HEK293 (cell line): ENCODE results near the gene PCNX3.
A peak's percentile ranks its signal among the peaks of the same experiment; 100 is the strongest.

Experiments used
- CTCF ChIA-PET: fragments of 350-600 bp; formaldehyde crosslinking; extraction: SDS; loops from one replicate; lab custom pipeline; 2021; ENCODE audit warnings: antibody characterized with exemption; lab: Yijun Ruan, JAX
- POLR2A ChIA-PET: fragments of 300-600 bp; formaldehyde crosslinking; extraction: SDS; loops from one replicate; lab custom pipeline; 2020; ENCODE audit warnings: antibody characterized with exemption, inconsistent platforms; lab: Yijun Ruan, JAX
- H3K27ac ChIP-seq: fragments of 200-500 bp; sonication (Bioruptor generic); 2 replicates; pipeline ENCODE4 v1.5.1; 2014; ENCODE audit warnings: low read depth, low read length, control low read depth, inconsistent platforms; ENCODE audit errors: extremely low read depth
- H3K36me3 ChIP-seq, 2 experiments: fragments of 200-500 bp in 1 of 2; sonication (Bioruptor generic) in 1 of 2; 1 replicate in 1 of 2; 2 replicates in 1 of 2; pipeline ENCODE4 v1.5.1; 2014 to 2017; ENCODE audit warnings: inconsistent platforms in 2 of 2, low read length in 2 of 2; ENCODE audit not compliant: control insufficient read depth in 2 of 2, insufficient read depth in 1 of 2
- H3K4me1 ChIP-seq: fragments of 200-500 bp; sonication (Bioruptor generic); 2 replicates; pipeline ENCODE4 v1.5.1; 2014; ENCODE audit warnings: mild to moderate bottlenecking, low read length, inconsistent platforms; ENCODE audit not compliant: control insufficient read depth, insufficient read depth
- H3K4me3 ChIP-seq: 2 replicates; pipeline ENCODE4 v1.5.1; 2011; ENCODE audit warnings: low read depth, mild to moderate bottlenecking, control low read depth, low read length, moderate library complexity
- H3K9me3 ChIP-seq: fragments of 200-500 bp; sonication (Bioruptor generic); 2 replicates; pipeline ENCODE4 v1.5.1; 2014; ENCODE audit warnings: low read depth, low read length, inconsistent platforms; ENCODE audit not compliant: control insufficient read depth, insufficient read depth
- EGR2 ChIP-seq: fragments of 450-650 bp; formaldehyde crosslinking; IDR thresholded peaks from 2 replicates; pipeline ENCODE4 v1.5.1; 2016; ENCODE audit warnings: low read depth, missing biosample characterization, missing genetic modification characterization
- KLF1 ChIP-seq: fragments of 450-650 bp; formaldehyde crosslinking; IDR thresholded peaks from 2 replicates; pipeline ENCODE4 v1.5.1; 2016; ENCODE audit warnings: missing biosample characterization, missing genetic modification characterization
- MYNN ChIP-seq: fragments of 450-650 bp; formaldehyde crosslinking; IDR thresholded peaks from 2 replicates; pipeline ENCODE4 v1.5.1; 2016; ENCODE audit warnings: missing biosample characterization, missing genetic modification characterization, borderline replicate concordance
- PRDM1 ChIP-seq: fragments of 450-650 bp; formaldehyde crosslinking; IDR thresholded peaks from 2 replicates; pipeline ENCODE4; 2016; ENCODE audit warnings: missing biosample characterization, missing genetic modification characterization
- SETDB1 ChIP-seq: IDR thresholded peaks from one replicate; pipeline ENCODE4 v1.6.1; 2017; ENCODE audit warnings: mild to moderate bottlenecking, low read length, moderate library complexity, mixed read lengths; ENCODE audit not compliant: insufficient read length
- SP2 ChIP-seq: fragments of 450-650 bp; formaldehyde crosslinking; IDR thresholded peaks from 2 replicates; pipeline ENCODE4 v1.5.1; 2016; ENCODE audit warnings: missing biosample characterization, missing genetic modification characterization
- ZBTB48 ChIP-seq: fragments of 450-650 bp; formaldehyde crosslinking; IDR thresholded peaks from 2 replicates; pipeline ENCODE4 v1.5.1; 2016; ENCODE audit warnings: missing biosample characterization, missing genetic modification characterization
- ZNF10 ChIP-seq: fragments of 450-650 bp; formaldehyde crosslinking; IDR thresholded peaks from 2 replicates; pipeline ENCODE4 v1.5.1; 2017; ENCODE audit warnings: missing biosample characterization, missing genetic modification characterization
- ZNF174 ChIP-seq: fragments of 450-650 bp; formaldehyde crosslinking; IDR thresholded peaks from 2 replicates; pipeline ENCODE4 v1.5.0; 2017; ENCODE audit warnings: missing biosample characterization, mild to moderate bottlenecking, missing genetic modification characterization
- ZNF391 ChIP-seq: fragments of 450-650 bp; formaldehyde crosslinking; IDR thresholded peaks from 2 replicates; pipeline ENCODE4 v1.5.1; 2016; ENCODE audit warnings: low read depth, missing biosample characterization, missing genetic modification characterization, borderline replicate concordance
- ZNF560 ChIP-seq: fragments of 450-650 bp; formaldehyde crosslinking; IDR thresholded peaks from 2 replicates; pipeline ENCODE4 v1.5.1; 2017; ENCODE audit warnings: missing biosample characterization, missing genetic modification characterization, borderline replicate concordance
- ZNF600 ChIP-seq: fragments of 450-650 bp; formaldehyde crosslinking; IDR thresholded peaks from 2 replicates; pipeline ENCODE4 v1.5.1; 2016; ENCODE audit warnings: missing biosample characterization, missing genetic modification characterization
- ZNF660 ChIP-seq: fragments of 450-650 bp; IDR thresholded peaks from 2 replicates; pipeline ENCODE4 v1.5.1; 2018; ENCODE audit warnings: missing biosample characterization, mild to moderate bottlenecking, missing genetic modification characterization
- ZNF777 ChIP-seq: fragments of 450-650 bp; formaldehyde crosslinking; IDR thresholded peaks from 2 replicates; pipeline ENCODE4 v1.5.1; 2017; ENCODE audit warnings: missing biosample characterization, missing genetic modification characterization, borderline replicate concordance
- TF ChIP-seq, protein P1 (sequence below): fragments of 450-650 bp; formaldehyde crosslinking; IDR thresholded peaks from 2 replicates; pipeline ENCODE4 v1.5.1; 2017; ENCODE audit warnings: missing biosample characterization, missing genetic modification characterization
- TF ChIP-seq, protein P2 (sequence below): fragments of 450-650 bp; formaldehyde crosslinking; IDR thresholded peaks from 2 replicates; pipeline ENCODE4 v1.5.1; 2016; ENCODE audit warnings: missing biosample characterization, missing genetic modification characterization, borderline replicate concordance
- TF ChIP-seq, protein P3 (sequence below): fragments of 450-650 bp; formaldehyde crosslinking; IDR thresholded peaks from 2 replicates; pipeline ENCODE4 v1.5.1; 2016; ENCODE audit warnings: missing biosample characterization, missing genetic modification characterization
- TF ChIP-seq, protein P4 (sequence below): fragments of 450-650 bp; formaldehyde crosslinking; IDR thresholded peaks from 2 replicates; pipeline ENCODE4 v1.5.1; 2016; ENCODE audit warnings: missing biosample characterization, missing genetic modification characterization

Gene PCNX3

DNA sequence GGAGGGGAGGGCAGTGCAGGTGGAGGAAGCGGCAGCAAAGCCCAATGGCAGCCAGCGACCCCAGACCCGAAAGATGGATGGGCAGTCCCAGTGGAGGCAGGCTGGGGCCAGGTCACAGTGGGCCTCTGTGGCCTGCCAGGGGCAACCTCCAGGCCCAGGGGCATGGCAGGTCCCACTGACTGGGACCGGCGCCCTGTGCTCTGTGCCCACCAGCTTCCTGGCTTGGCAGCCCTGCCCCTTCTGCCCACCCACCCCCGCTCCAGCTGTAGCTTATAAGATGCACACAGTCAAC lies 15.7 kb upstream of the PCNX3 start:
- TF ChIP-seq ZNF391 (tag by site-specific recombination) (no peak), ZNF777 (no peak), ZNF560 (tag by site-specific recombination) (no peak), ZNF600 (no peak), ZBTB48 (tag by site-specific recombination) (no peak), MYNN (tag by site-specific recombination) (no peak), SETDB1 (no peak), ZNF660 (no peak)
- TF ChIP-seq, protein P1, sequence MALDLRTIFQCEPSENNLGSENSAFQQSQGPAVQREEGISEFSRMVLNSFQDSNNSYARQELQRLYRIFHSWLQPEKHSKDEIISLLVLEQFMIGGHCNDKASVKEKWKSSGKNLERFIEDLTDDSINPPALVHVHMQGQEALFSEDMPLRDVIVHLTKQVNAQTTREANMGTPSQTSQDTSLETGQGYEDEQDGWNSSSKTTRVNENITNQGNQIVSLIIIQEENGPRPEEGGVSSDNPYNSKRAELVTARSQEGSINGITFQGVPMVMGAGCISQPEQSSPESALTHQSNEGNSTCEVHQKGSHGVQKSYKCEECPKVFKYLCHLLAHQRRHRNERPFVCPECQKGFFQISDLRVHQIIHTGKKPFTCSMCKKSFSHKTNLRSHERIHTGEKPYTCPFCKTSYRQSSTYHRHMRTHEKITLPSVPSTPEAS (tag by site-specific recombination) = no peak
- TF ChIP-seq, protein P2, sequence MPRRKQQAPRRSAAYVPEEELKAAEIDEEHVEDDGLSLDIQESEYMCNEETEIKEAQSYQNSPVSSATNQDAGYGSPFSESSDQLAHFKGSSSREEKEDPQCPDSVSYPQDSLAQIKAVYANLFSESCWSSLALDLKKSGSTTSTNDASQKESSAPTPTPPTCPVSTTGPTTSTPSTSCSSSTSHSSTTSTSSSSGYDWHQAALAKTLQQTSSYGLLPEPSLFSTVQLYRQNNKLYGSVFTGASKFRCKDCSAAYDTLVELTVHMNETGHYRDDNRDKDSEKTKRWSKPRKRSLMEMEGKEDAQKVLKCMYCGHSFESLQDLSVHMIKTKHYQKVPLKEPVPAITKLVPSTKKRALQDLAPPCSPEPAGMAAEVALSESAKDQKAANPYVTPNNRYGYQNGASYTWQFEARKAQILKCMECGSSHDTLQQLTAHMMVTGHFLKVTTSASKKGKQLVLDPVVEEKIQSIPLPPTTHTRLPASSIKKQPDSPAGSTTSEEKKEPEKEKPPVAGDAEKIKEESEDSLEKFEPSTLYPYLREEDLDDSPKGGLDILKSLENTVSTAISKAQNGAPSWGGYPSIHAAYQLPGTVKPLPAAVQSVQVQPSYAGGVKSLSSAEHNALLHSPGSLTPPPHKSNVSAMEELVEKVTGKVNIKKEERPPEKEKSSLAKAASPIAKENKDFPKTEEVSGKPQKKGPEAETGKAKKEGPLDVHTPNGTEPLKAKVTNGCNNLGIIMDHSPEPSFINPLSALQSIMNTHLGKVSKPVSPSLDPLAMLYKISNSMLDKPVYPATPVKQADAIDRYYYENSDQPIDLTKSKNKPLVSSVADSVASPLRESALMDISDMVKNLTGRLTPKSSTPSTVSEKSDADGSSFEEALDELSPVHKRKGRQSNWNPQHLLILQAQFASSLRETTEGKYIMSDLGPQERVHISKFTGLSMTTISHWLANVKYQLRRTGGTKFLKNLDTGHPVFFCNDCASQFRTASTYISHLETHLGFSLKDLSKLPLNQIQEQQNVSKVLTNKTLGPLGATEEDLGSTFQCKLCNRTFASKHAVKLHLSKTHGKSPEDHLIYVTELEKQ = no peak
- TF ChIP-seq, protein P3, sequence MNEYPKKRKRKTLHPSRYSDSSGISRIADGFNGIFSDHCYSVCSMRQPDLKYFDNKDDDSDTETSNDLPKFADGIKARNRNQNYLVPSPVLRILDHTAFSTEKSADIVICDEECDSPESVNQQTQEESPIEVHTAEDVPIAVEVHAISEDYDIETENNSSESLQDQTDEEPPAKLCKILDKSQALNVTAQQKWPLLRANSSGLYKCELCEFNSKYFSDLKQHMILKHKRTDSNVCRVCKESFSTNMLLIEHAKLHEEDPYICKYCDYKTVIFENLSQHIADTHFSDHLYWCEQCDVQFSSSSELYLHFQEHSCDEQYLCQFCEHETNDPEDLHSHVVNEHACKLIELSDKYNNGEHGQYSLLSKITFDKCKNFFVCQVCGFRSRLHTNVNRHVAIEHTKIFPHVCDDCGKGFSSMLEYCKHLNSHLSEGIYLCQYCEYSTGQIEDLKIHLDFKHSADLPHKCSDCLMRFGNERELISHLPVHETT = no peak
- no peak overlapping the region for H3K27ac ChIP-seq
- POLR2A ChIA-PET = interaction anchor here (0.5 to 1.2 kb wide), 3 partner anchors 8 to 91 kb away, joined by 3 read pairs; no protein-coding TSS in a partner anchor
- H3K4me1 ChIP-seq = no peaks in the 10 kb centered on the region
- H3K9me3 ChIP-seq = no peaks in the 10 kb centered on the region
- peaks cover 0 to 47% of the 10 kb centered on the region in 2 experiments; a peak in 2 of 3 replicates for H3K36me3 ChIP-seq
- no peak overlapping the region for H3K4me3 ChIP-seq
- CTCF ChIA-PET = interaction anchor here (1.2 kb wide), 1 partner anchor 13 kb away, joined by 3 read pairs; no protein-coding TSS in a partner anchor

DNA sequence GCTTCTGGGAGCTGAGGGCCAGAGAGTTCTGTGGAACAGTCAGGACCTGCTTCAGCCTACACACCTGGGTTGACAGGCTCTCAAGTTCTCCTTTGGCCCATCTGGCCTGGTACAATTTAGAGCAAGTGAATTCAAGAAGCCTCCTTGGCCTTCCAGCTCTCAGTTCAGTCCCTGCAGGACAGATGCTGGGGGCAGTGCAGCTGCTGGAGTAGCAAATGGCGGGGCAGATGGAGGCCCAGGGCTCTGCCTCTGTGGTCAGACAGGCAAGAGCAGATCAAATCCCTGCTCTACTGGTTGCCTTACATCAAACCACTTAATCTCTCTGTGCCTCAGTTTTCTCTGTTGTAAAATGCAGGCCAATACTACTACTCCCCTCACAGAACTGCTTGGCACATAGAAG lies 11.3 kb upstream of the PCNX3 start:
- POLR2A ChIA-PET = interaction anchor here (1.8 kb wide), 1 partner anchor 44 kb away, joined by 4 read pairs; no protein-coding TSS in a partner anchor
- Histone ChIP-seq H3K4me3 (no peak overlapping the region), H3K36me3 (peaks cover 0 to 66% of the 10 kb centered on the region in 2 experiments; a peak in 2 of 3 replicates), H3K4me1 (no peaks in the 10 kb centered on the region), H3K27ac (no peak overlapping the region), H3K9me3 (no peaks in the 10 kb centered on the region)
- CTCF ChIA-PET = interaction anchor here (0.6 to 3.8 kb wide), 6 partner anchors 8 to 281 kb away, joined by 3 to 15 read pairs (median 3); partner anchors contain the start of gene SIPA1
- TF ChIP-seq, protein P4, sequence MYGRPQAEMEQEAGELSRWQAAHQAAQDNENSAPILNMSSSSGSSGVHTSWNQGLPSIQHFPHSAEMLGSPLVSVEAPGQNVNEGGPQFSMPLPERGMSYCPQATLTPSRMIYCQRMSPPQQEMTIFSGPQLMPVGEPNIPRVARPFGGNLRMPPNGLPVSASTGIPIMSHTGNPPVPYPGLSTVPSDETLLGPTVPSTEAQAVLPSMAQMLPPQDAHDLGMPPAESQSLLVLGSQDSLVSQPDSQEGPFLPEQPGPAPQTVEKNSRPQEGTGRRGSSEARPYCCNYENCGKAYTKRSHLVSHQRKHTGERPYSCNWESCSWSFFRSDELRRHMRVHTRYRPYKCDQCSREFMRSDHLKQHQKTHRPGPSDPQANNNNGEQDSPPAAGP (tag by site-specific recombination) = no peak
- TF ChIP-seq PRDM1 (tag by site-specific recombination) = no peak

DNA sequence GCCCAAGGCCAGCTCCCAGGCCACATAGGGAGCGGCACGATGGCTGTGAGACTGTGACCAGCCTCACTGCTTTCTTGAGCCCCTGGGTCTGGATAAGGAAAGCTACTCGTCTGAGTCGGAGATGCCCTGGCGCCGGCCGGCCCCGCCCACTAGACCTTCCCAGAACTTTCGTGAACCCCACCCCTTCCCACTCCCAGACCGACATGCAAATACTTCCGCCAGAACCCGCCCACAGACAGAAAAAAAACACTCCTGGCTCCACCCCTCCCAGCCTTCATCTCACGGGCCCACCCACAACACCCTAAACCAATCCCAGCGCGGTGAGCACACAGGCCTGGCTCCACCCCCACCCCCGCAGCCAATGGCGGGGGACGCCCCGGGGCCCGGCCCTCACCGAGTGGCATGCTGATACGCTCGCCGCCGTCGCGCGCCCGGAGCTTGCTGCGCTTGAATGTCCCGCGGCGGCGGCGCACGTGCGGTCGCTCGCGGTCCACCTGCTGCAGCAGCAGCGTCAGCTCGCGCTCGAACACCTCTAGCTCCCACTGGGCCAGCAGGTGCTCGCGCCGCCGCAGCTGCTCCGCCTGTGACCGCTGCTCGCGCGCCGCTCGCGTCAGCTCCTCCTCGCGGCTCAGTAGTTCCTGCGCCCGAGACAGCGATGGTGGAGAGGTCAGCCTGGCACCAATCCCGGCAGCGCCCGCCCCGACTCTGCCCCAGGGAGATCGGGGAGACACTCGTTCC lies 8.5 kb upstream of the PCNX3 start:
- no peaks in the 10 kb centered on the region for H3K4me1 ChIP-seq
- ChIA-PET POLR2A (interaction anchor here (1.0 kb wide), 1 partner anchor 11 kb away, joined by 9 read pairs; the partner anchor contains the start of gene KCNK7), CTCF (interaction anchor here (1.4 kb wide), 1 partner anchor 18 kb away, joined by 5 read pairs; no protein-coding TSS in a partner anchor)
- H3K9me3 ChIP-seq = no peaks in the 10 kb centered on the region
- H3K36me3 ChIP-seq = peaks cover 0 to 79% of the 10 kb centered on the region in 2 experiments; a peak in 2 of 3 replicates
- no peak overlapping the region for H3K27ac ChIP-seq
- TF ChIP-seq KLF1 (tag by site-specific recombination) (peak; percentile 36; the same call in 1 of the 2 replicates), ZNF10 (tag by site-specific recombination) (no peak), ZNF174 (tag by site-specific recombination) (no peak), SP2 (peak; percentile 25; the same call in 1 of the 2 replicates), EGR2 (tag by site-specific recombination) (0 out of 2 replicates have a peak, but pooled peaks have one; percentile 5)
- TF ChIP-seq, all 188 proteins: peak for 3
- no peak overlapping the region for H3K4me3 ChIP-seq
